ENCODE measurements around the gene FARP2.
"Not testable (repeated sequence)": the region's sequence is repeated elsewhere in the genome, so short reads cannot be mapped to it uniquely, and the experiment has no call there.

Gene FARP2

GRCh38 chr2:241502281-241502680 is 146.2 kb downstream of the FARP2 start:
- no peaks in the 10 kb centered on the region for H3K36me3 Mint-ChIP-seq
- H3K4me3 Mint-ChIP-seq = no peak overlapping the region
- peaks cover 16% of the 10 kb centered on the region for H3K4me1 Mint-ChIP-seq
- no peaks in the 10 kb centered on the region for H3K9me3 Mint-ChIP-seq
- no peak overlapping the region for H3K27ac Mint-ChIP-seq
- H3K27me3 Mint-ChIP-seq = no peaks in the 10 kb centered on the region

- no peaks in the 10 kb centered on the region for H3K36me3 Mint-ChIP-seq
- peaks cover 16% of the 10 kb centered on the region for H3K4me1 Mint-ChIP-seq
- no peak overlapping the region for H3K4me3 Mint-ChIP-seq
- H3K27ac Mint-ChIP-seq = no peak overlapping the region
- H3K9me3 Mint-ChIP-seq = no peaks in the 10 kb centered on the region
- no peaks in the 10 kb centered on the region for H3K27me3 Mint-ChIP-seq
Measured at GRCh38 chr2:241503776-241504392, 147.8 kb downstream of the FARP2 start.

GRCh38 chr2:241505086-241505780 is 149.1 kb downstream of the FARP2 start:
- Mint-ChIP-seq H3K27me3 (no peaks in the 10 kb centered on the region), H3K4me3 (no peak overlapping the region), H3K4me1 (peaks cover 23% of the 10 kb centered on the region), H3K9me3 (no peaks in the 10 kb centered on the region), H3K27ac (peak overlapping the region; percentile 51), H3K36me3 (no peaks in the 10 kb centered on the region)

GRCh38 chr2:241505781-241506201 is 149.7 kb downstream of the FARP2 start:
- Mint-ChIP-seq H3K9me3 (no peaks in the 10 kb centered on the region), H3K4me1 (peaks cover 23% of the 10 kb centered on the region), H3K27me3 (no peaks in the 10 kb centered on the region), H3K4me3 (no peak overlapping the region), H3K27ac (no peak overlapping the region), H3K36me3 (no peaks in the 10 kb centered on the region)

GRCh38 chr2:241506317-241506716 is 150.2 kb downstream of the FARP2 start:
- H3K9me3 Mint-ChIP-seq, H3K27me3 Mint-ChIP-seq, H3K4me3 Mint-ChIP-seq, H3K27ac Mint-ChIP-seq, H3K36me3 Mint-ChIP-seq: not testable (repeated sequence)
- H3K4me1 Mint-ChIP-seq = peaks cover 23% of the 10 kb centered on the region

- H3K9me3 Mint-ChIP-seq = no peaks in the 10 kb centered on the region
- H3K4me3 Mint-ChIP-seq = peak overlapping the region; percentile 86
- peaks cover 23% of the 10 kb centered on the region for H3K4me1 Mint-ChIP-seq
- no peaks in the 10 kb centered on the region for H3K36me3 Mint-ChIP-seq
- H3K27me3 Mint-ChIP-seq = no peaks in the 10 kb centered on the region
- H3K27ac Mint-ChIP-seq = no peak overlapping the region
Measured at GRCh38 chr2:241506793-241507429, 150.8 kb downstream of the FARP2 start.

GRCh38 chr2:241507430-241508239 is 151.6 kb downstream of the FARP2 start:
- H3K4me1 Mint-ChIP-seq = peaks cover 23% of the 10 kb centered on the region
- no peak overlapping the region for H3K27ac Mint-ChIP-seq

GRCh38 chr2:241508240-241509154 is 152.4 kb downstream of the FARP2 start, which contains the start of gene STK25:
STK25 (minus strand) TSS chr2:241508584; CDS start chr2:241508035, 549 bp downstream.
- Mint-ChIP-seq H3K27ac (peak within 1 kb of the TSS; percentile 89), H3K4me1 (peaks cover 23% of the 10 kb centered on the region), H3K9me3 (no peaks in the 10 kb centered on the region), H3K36me3 (no peaks in the 10 kb centered on the region), H3K27me3 (no peaks in the 10 kb centered on the region), H3K4me3 (peak within 1 kb of the TSS; percentile 88)

More at GRCh38 chr2:241507430-241508239, 151.6 kb downstream of the FARP2 start:
- Mint-ChIP-seq H3K9me3 (no peaks in the 10 kb centered on the region), H3K36me3 (no peaks in the 10 kb centered on the region), H3K4me3 (peak overlapping the region; percentile 86), H3K27me3 (no peaks in the 10 kb centered on the region)

- Mint-ChIP-seq H3K27me3 (no peaks in the 10 kb centered on the region), H3K36me3 (no peaks in the 10 kb centered on the region), H3K9me3 (no peaks in the 10 kb centered on the region), H3K27ac (peak overlapping the region; percentile 89), H3K4me3 (peak overlapping the region; percentile 88), H3K4me1 (peaks cover 23% of the 10 kb centered on the region)
Measured at GRCh38 chr2:241509155-241509784, 153.2 kb downstream of the FARP2 start.

- Mint-ChIP-seq H3K27ac (no peak overlapping the region), H3K4me1 (peaks cover 20% of the 10 kb centered on the region), H3K9me3 (no peaks in the 10 kb centered on the region), H3K36me3 (no peaks in the 10 kb centered on the region), H3K27me3 (no peaks in the 10 kb centered on the region), H3K4me3 (peak overlapping the region; percentile 23)
Measured at GRCh38 chr2:241511091-241511741, 155.1 kb downstream of the FARP2 start.

- Mint-ChIP-seq H3K9me3 (no peaks in the 10 kb centered on the region), H3K36me3 (no peaks in the 10 kb centered on the region), H3K4me1 (peaks cover 13% of the 10 kb centered on the region), H3K27me3 (no peaks in the 10 kb centered on the region), H3K27ac (no peak overlapping the region), H3K4me3 (no peak overlapping the region)
Measured at GRCh38 chr2:241514553-241514952, 158.5 kb downstream of the FARP2 start.

GRCh38 chr2:241514986-241515737 is 159.1 kb downstream of the FARP2 start:
- H3K9me3 Mint-ChIP-seq = no peaks in the 10 kb centered on the region
- H3K4me3 Mint-ChIP-seq = peak overlapping the region; percentile 20
- H3K27ac Mint-ChIP-seq = peak overlapping the region; percentile 18
- no peaks in the 10 kb centered on the region for H3K36me3 Mint-ChIP-seq
- no peaks in the 10 kb centered on the region for H3K27me3 Mint-ChIP-seq
- peaks cover 11% of the 10 kb centered on the region for H3K4me1 Mint-ChIP-seq

GRCh38 chr2:241516520-241516965 is 160.5 kb downstream of the FARP2 start:
- H3K27me3 Mint-ChIP-seq = peaks cover 3% of the 10 kb centered on the region
- H3K4me3 Mint-ChIP-seq = peak overlapping the region; percentile 39

More at GRCh38 chr2:241516520-241516965, 160.5 kb downstream of the FARP2 start:
- no peak overlapping the region for H3K27ac Mint-ChIP-seq
- H3K36me3 Mint-ChIP-seq = no peaks in the 10 kb centered on the region
- H3K9me3 Mint-ChIP-seq = no peaks in the 10 kb centered on the region
- peaks cover 15% of the 10 kb centered on the region for H3K4me1 Mint-ChIP-seq
